22Rv1 (cell line): ENCODE measurements around the gene MEOX1.

Experiments
- H3K27ac ChIP-seq: fragments of 450-650 bp; 2 replicates; pipeline ENCODE4 v1.5.1; 2017
- ZFX ChIP-seq: fragments of 450-650 bp; IDR thresholded peaks from 2 replicates; pipeline ENCODE4 v1.6.1; 2017; ENCODE audit warnings: antibody characterized with exemption, borderline replicate concordance
- TF ChIP-seq, protein P1 (sequence below): fragments of 450-650 bp; IDR thresholded peaks from 2 replicates; pipeline ENCODE4 v1.5.1; 2017; ENCODE audit warnings: mild to moderate bottlenecking

The MEOX1 gene

DNA sequence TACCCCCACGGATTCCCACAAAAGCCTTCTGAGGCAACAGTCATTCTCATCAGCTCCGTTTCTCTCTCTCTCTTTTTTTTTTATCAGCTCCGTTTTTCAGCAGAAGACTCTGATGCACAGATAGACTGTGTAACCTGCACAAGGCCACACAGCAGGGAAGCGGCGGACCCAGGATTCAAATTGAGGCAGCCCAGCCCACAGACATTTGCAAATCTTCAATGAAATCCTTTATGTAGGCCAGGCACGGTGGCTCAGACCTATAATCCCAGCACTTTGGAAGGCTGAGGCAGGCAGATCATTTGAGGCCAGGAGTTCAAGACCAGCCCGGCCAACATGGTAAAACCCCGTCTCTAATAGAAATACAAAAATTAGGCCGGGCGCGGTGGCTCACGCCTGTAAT is 2.4 kb upstream of the MEOX1 start:
- TF ChIP-seq, protein P1, sequence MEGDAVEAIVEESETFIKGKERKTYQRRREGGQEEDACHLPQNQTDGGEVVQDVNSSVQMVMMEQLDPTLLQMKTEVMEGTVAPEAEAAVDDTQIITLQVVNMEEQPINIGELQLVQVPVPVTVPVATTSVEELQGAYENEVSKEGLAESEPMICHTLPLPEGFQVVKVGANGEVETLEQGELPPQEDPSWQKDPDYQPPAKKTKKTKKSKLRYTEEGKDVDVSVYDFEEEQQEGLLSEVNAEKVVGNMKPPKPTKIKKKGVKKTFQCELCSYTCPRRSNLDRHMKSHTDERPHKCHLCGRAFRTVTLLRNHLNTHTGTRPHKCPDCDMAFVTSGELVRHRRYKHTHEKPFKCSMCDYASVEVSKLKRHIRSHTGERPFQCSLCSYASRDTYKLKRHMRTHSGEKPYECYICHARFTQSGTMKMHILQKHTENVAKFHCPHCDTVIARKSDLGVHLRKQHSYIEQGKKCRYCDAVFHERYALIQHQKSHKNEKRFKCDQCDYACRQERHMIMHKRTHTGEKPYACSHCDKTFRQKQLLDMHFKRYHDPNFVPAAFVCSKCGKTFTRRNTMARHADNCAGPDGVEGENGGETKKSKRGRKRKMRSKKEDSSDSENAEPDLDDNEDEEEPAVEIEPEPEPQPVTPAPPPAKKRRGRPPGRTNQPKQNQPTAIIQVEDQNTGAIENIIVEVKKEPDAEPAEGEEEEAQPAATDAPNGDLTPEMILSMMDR: no peak
- TF ChIP-seq ZFX: no peak

GRCh38 chr17:43663383-43663782 is 1.7 kb upstream of the MEOX1 start:
- TF ChIP-seq, protein P1: no peak
- TF ChIP-seq ZFX: no peak
- H3K27ac ChIP-seq: no peak overlapping the region

More for the DNA sequence above, 2.4 kb upstream of the MEOX1 start:
- no peak overlapping the region for H3K27ac ChIP-seq

DNA sequence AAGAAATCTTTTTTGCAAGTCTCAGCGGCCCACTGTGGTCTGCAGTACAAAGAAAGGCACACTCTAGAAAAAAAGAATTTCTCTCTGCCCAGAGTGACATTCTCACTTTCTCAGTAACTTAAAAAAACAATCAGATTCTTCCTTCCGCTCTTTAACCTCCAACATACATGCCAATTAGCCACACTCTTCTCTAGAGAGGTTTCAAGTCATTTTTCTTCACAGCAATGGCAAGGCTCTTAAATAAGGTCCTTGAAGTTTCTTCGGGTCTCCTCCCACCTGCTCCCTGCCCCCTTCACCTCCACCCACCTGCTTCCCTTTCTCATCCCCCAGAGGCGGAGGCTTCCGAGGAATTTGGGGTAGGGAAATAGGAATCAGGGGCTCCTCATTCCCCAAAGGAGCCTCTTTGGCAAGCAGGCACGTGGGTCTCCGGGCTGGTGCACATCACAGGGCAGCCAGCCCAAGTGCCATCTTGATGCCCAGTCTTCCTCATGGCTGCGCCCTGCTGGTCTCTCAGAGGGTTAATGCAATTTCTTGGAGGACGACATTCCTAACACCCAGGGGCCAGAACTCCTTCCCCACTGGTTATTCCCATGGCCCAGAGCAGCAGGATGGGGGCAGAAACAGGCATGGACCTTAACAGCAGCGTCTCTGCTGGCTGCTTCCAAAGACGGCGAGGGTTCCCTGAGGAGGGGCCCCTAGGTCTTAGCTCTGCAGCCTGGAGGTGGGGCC is 855 bp upstream of the MEOX1 start:
- H3K27ac ChIP-seq: no peak overlapping the region
- TF ChIP-seq ZFX: no peak
- TF ChIP-seq, protein P1: no peak

DNA sequence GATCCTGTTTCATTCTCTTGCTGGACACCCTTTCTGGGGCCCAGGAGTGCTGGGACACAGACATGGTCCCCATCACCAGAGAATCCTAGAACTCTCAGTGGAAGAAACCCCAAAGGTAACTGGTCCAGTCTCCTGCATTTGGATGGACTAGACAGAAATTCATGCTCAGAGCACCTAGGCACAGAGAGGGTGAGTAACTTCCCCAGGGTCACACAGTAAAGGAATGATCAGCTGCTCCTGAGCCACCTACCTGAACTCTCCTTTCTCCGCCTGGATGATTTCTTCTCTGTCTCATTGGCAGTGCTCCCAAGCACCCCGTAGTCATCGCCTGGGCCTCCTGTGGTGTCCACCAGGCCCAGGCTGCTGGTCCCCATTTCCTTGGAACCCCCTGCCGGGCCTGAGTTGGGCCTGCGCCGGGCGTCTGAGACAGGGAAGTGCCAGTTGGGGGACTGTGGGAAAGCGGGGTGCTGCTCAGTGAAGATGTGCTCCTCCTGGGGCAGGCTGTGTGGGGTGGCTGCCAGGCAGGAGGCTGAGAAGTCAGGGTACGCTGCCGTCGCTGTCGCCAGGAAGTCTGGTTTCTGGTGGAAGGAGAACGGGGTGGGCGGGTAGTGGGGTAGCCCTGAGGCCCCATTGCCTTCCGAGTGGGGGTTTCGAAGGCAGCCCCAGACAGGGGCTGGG is 767 bp downstream of the MEOX1 start:
- H3K27ac ChIP-seq: no peak overlapping the region

DNA sequence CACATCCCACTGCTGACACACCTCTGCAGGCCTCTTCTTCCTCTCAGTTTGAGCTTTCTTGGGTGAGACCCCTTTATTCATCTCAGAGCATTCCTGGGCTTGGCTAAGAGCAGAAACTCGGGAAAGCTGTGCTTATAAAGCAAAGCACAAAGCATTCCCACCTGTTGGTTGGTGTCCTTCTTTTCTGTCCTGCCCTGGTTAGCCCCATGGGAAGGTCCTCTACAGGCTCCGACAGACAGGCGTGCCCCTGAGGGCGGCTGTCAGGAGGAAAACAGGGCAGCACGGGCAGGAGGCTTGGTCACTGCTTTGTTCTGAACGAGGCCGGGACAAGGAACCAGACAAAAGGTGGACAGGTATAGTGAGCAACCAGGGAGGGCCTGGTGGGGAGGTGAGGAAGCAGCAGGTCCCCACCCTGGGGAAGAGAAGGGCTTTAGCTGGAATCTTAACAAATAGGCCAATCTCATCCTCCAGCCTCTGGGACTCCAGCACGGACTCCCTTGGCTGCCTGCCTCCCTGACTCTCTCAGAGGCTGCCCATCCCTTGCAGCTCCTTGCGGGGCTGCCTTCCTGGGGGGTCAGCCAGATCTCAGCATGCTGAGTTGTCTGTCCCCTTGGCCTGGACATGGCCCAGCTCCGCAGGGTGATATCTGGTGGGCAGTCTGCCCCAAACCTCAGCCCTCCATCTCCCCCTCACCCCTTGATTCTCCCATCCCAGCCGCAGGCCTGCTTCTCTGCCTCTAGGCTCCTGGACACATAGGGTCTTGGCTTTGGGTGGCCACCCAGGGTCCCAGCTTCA is 1.7 kb downstream of the MEOX1 start:
- H3K27ac ChIP-seq: no peak overlapping the region

More for the DNA sequence above, 767 bp downstream of the MEOX1 start:
- TF ChIP-seq ZFX: no peak
- TF ChIP-seq, protein P1: no peak

DNA sequence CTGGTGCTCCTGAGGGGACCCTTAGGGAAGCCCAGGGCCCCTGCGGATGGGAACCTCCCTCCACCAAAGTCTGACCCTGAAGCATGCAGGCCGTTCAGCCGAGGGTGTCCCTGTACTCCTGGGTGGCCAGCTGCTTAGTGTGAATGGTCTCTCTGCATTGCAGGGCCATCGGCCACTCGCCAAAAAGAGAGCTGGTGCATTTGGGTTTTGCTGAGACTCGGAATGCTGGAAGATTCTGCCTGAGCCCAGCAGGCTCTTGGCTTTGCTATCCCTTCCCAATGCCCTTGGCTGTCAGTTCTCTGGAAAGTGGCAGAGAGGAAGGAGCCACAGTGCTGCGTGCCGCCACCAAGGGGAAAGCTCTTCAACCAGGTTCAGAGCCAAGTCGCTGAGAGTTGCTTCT is 2.8 kb downstream of the MEOX1 start:
- no peak overlapping the region for H3K27ac ChIP-seq
- TF ChIP-seq, protein P1: no peak
- no peak for TF ChIP-seq ZFX

More for the DNA sequence above, 1.7 kb downstream of the MEOX1 start:
- TF ChIP-seq, protein P1: no peak
- no peak for TF ChIP-seq ZFX
